Measurements from ENCODE around the gene SRF.

DNA sequence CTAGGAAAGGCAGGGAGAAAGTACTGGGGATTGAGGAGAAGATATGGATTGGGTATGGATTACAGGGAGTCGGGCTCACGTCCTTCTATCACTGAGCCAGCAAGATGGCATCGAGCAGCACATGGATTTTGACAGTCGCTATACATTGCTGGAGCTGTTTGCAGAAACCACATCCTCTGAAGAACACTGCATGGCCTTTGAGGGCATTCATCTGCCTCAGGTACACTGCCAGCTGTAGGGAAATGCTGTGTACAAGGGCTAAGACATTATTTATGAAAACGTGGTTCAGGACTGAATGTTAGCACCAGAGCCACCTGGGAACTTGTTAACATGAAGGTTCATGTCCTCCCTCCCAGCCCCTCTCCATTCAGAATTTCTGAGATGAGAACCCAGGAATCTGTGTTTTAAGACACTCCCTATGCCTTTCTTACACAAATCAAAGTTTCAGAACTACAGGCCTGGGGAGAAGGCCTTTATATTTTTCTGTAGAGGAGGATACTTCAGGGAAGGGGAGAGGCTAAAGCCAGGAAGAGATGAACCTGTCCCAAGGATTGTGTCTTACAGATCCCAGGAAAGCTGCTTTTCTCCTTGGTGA lies 14.4 kb downstream of the SRF start:
- no peak for TF ChIP-seq CTCF (conservative IDR thresholded peaks at IDR 0.05; ENCODE audit: low read length)
- no peak for TF ChIP-seq EZH2phosphoT487 (IDR thresholded peaks at IDR 0.05; ENCODE audit: borderline replicate concordance, low read depth, low read length)

Data from OCI-LY7 (cell line).